SK-N-SH treated with all-trans-retinoic acid at 6 μM for 48 hours (cell line): ENCODE measurements around the gene CA7.
"Not testable (repeated sequence)": the region's sequence is repeated elsewhere in the genome, so short reads cannot be mapped to it uniquely, and the experiment has no call there.

Experiments
- ATAC-seq: fragments of 200-7000 bp; cut with Tn5 transposase; 3 replicates; pipeline ENCODE4 v1.9.1; 2020; ENCODE audit warnings: mild to moderate bottlenecking, moderate library complexity
- ARNTL ChIP-seq: fragments of 450-650 bp; formaldehyde crosslinking; IDR thresholded peaks from 2 replicates; pipeline ENCODE4 v1.5.0; 2020; ENCODE audit warnings: low read depth, mild to moderate bottlenecking, moderate library complexity, borderline replicate concordance
- BACH2 ChIP-seq: fragments of 250-450 bp; sonication (Bioruptor Pico); IDR thresholded peaks from 2 replicates; pipeline ENCODE4 v1.9.0; 2021; ENCODE audit warnings: mild to moderate bottlenecking, borderline replicate concordance
- CSDC2 ChIP-seq: fragments of 250-450 bp; sonication (Bioruptor Pico); IDR thresholded peaks from 2 replicates; pipeline ENCODE4 v1.5.0; 2020; ENCODE audit warnings: mild to moderate bottlenecking, moderate library complexity
- ESRRG ChIP-seq: fragments of 250-450 bp; sonication (Bioruptor Pico); IDR thresholded peaks from 2 replicates; pipeline ENCODE4 v1.6.1; 2021; ENCODE audit warnings: mild to moderate bottlenecking
- ISL1 ChIP-seq: fragments of 250-450 bp; sonication (Bioruptor Pico); IDR thresholded peaks from 2 replicates; pipeline ENCODE4 v2.1.2; 2022; ENCODE audit warnings: mild to moderate bottlenecking, moderate library complexity
- OSR1 ChIP-seq: fragments of 250-450 bp; sonication (Bioruptor Pico); IDR thresholded peaks from 2 replicates; pipeline ENCODE4 v1.8.0; 2022; ENCODE audit warnings: moderate library complexity, mild to moderate bottlenecking, inconsistent platforms
- PPARA ChIP-seq: fragments of 250-450 bp; sonication (Bioruptor Pico); IDR thresholded peaks from 2 replicates; pipeline ENCODE4 v1.5.0; 2020; ENCODE audit warnings: mild to moderate bottlenecking, borderline replicate concordance
- SNAI2 ChIP-seq: fragments of 250-450 bp; sonication (Bioruptor Pico); IDR thresholded peaks from 2 replicates; pipeline ENCODE4 v1.5.0; 2020; ENCODE audit warnings: mild to moderate bottlenecking, moderate library complexity
- TCF4 ChIP-seq: fragments of 250-450 bp; sonication (Bioruptor Pico); IDR thresholded peaks from 2 replicates; pipeline ENCODE4 v1.8.0; 2021; ENCODE audit warnings: mild to moderate bottlenecking, moderate library complexity, borderline replicate concordance
- TOX ChIP-seq: fragments of 250-450 bp; sonication (Bioruptor Pico); IDR thresholded peaks from 2 replicates; pipeline ENCODE4 v1.8.0; 2021; ENCODE audit warnings: mild to moderate bottlenecking, moderate library complexity, borderline replicate concordance
- TSHZ2 ChIP-seq: fragments of 250-450 bp; sonication (Bioruptor Pico); IDR thresholded peaks from 2 replicates; pipeline ENCODE4 v1.5.0; 2020; ENCODE audit warnings: mild to moderate bottlenecking, moderate library complexity
- ZC3H10 ChIP-seq: fragments of 250-450 bp; sonication (Bioruptor Pico); IDR thresholded peaks from 2 replicates; pipeline ENCODE4 v1.5.1; 2021; ENCODE audit warnings: mild to moderate bottlenecking, moderate library complexity
- ZFP3 ChIP-seq: fragments of 250-450 bp; sonication (Bioruptor Pico); IDR thresholded peaks from 2 replicates; pipeline ENCODE4 v1.5.0; 2020; ENCODE audit warnings: mild to moderate bottlenecking, moderate library complexity
- ZFP30 ChIP-seq: fragments of 450-650 bp; formaldehyde crosslinking; IDR thresholded peaks from 2 replicates; pipeline ENCODE4 v1.5.0; 2022; ENCODE audit warnings: mild to moderate bottlenecking, moderate library complexity
- ZNF565 ChIP-seq: fragments of 450-650 bp; formaldehyde crosslinking; conservative IDR thresholded peaks from 2 replicates; pipeline ENCODE4 v1.5.0; 2020; ENCODE audit warnings: low read depth, mild to moderate bottlenecking, moderate library complexity
- ZNF70 ChIP-seq: fragments of 450-650 bp; formaldehyde crosslinking; IDR thresholded peaks from 2 replicates; pipeline ENCODE4 v1.5.0; 2020; ENCODE audit warnings: mild to moderate bottlenecking, moderate library complexity
- ZNF8 ChIP-seq: fragments of 450-650 bp; formaldehyde crosslinking; IDR thresholded peaks from 2 replicates; pipeline ENCODE4 v1.5.0; 2020; ENCODE audit warnings: mild to moderate bottlenecking, moderate library complexity
- TF ChIP-seq, protein P1 (sequence below): fragments of 250-450 bp; sonication (Bioruptor Pico); IDR thresholded peaks from 2 replicates; pipeline ENCODE4 v1.8.0; 2020; ENCODE audit warnings: mild to moderate bottlenecking, moderate library complexity, borderline replicate concordance
- TF ChIP-seq, protein P2 (sequence below): fragments of 250-450 bp; sonication (Bioruptor Pico); IDR thresholded peaks from 2 replicates; pipeline ENCODE4 v1.5.1; 2021; ENCODE audit warnings: mild to moderate bottlenecking, moderate library complexity

The CA7 gene

DNA sequence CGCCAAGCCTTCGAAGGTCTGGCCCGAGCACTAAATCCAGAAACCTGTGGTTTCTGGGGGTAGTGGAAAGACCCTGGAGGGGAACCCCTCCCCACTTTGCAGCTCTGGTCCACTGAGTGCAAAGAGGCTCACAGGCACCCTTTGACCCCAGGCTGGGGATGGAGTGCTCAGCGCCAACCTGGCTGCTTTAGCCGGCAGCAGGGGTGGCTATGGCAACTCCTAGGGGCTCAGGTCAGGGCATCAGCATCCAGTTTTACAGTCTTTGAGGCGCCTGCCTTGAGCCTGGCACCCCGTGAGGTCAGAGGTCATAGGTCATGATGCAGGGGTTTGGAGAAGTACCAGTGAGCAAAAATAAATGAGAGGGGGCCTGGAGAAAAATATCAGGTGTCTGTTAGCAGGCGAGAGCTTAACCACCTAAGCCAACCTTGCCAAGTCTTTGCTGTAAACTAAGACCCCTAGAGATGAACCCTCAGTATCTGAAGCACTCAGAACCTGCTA, 17.9 kb downstream of the CA7 start:
- TF ChIP-seq TCF4 (CRISPR knock-in tag) (no peak), BACH2 (CRISPR knock-in tag) (no peak), ZNF8 (CRISPR knock-in tag) (no peak), SNAI2 (CRISPR knock-in tag) (no peak), OSR1 (no peak), PPARA (no peak), ZNF70 (CRISPR knock-in tag) (no peak), ISL1 (CRISPR knock-in tag) (no peak)
- TF ChIP-seq, all 23 proteins: peak for 0
- ATAC-seq, result no peak

DNA sequence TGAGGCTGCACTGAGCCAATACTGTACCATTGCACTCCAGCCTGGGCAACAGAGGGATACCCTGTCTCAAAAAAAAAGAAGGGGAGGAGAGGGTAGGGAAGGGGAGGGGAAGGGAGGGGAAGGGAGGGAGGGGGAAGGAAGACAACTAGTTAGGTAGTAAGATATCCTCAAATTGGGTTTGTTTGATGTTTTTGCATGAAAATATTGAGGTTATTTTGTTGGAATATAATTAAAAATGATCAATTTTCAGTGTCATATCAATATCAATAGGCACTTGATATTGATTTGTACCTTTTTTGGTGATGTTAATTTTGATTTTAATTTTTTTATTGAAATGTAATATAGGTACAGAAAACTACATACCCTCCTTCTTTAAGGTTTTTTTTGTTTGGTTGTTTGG, 19.5 kb downstream of the CA7 start:
- TF ChIP-seq CSDC2 (no peak), OSR1 (no peak), ESRRG (CRISPR knock-in tag) (no peak), ZC3H10 (CRISPR knock-in tag) (no peak)
- TF ChIP-seq, protein P1, sequence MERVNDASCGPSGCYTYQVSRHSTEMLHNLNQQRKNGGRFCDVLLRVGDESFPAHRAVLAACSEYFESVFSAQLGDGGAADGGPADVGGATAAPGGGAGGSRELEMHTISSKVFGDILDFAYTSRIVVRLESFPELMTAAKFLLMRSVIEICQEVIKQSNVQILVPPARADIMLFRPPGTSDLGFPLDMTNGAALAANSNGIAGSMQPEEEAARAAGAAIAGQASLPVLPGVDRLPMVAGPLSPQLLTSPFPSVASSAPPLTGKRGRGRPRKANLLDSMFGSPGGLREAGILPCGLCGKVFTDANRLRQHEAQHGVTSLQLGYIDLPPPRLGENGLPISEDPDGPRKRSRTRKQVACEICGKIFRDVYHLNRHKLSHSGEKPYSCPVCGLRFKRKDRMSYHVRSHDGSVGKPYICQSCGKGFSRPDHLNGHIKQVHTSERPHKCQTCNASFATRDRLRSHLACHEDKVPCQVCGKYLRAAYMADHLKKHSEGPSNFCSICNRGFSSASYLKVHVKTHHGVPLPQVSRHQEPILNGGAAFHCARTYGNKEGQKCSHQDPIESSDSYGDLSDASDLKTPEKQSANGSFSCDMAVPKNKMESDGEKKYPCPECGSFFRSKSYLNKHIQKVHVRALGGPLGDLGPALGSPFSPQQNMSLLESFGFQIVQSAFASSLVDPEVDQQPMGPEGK (CRISPR knock-in tag), result no peak
- TF ChIP-seq, protein P2, sequence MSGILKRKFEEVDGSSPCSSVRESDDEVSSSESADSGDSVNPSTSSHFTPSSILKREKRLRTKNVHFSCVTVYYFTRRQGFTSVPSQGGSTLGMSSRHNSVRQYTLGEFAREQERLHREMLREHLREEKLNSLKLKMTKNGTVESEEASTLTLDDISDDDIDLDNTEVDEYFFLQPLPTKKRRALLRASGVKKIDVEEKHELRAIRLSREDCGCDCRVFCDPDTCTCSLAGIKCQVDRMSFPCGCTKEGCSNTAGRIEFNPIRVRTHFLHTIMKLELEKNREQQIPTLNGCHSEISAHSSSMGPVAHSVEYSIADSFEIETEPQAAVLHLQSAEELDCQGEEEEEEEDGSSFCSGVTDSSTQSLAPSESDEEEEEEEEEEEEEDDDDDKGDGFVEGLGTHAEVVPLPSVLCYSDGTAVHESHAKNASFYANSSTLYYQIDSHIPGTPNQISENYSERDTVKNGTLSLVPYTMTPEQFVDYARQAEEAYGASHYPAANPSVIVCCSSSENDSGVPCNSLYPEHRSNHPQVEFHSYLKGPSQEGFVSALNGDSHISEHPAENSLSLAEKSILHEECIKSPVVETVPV, result no peak
- ATAC-seq, result no peak

DNA sequence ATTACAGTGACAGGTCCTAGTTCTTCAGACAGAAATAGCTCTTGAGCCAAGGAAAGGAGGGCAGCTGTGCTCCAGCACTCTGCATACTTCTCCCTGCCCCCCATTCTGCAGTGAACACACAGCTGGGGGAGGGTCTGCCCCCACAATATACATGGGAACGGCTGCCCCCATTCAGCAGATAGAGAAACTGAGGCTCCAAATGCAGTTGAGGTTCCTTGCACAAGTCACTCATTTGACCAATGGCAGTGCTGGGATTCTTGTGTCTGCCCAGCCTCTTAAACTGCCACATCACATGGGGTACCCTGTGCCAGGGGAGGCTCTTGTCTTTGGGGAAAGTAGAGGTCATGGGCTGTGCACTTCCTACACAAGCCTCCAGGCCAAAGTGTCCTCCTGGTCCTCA, 25.2 kb downstream of the CA7 start:
- no peak for ATAC-seq
- TF ChIP-seq TCF4 (CRISPR knock-in tag), result no peak
- no peak for TF ChIP-seq ZNF565 (CRISPR knock-in tag)
- no peak for TF ChIP-seq ZNF8 (CRISPR knock-in tag)
- TF ChIP-seq TOX, result no peak
- no peak for TF ChIP-seq ZFP30 (CRISPR knock-in tag)
- TF ChIP-seq, protein P1 (CRISPR knock-in tag), result no peak
- no peak for TF ChIP-seq ZFP3
- TF ChIP-seq, protein P2, result no peak
- no peak for TF ChIP-seq ARNTL (CRISPR knock-in tag)

DNA sequence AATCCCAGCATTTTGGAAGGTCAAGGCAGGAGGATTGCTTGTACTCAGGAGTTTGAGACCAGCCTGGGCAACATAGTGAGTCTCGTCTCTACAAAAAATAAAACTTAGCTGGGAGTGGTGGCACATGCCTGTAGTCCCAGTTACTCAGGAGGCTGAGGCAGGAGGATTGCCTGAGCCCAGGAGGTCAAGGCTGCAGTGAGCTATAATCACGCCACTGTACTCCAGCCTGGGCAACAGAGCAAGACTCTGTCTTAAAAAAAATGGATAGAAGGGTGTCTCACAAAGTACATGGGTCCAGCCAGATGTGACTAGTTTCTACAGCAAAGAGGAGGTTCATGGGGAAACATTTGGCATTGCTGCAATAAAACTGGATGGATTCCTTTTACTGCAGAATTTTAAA, 27.1 kb downstream of the CA7 start:
- not testable (repeated sequence) for ATAC-seq

DNA sequence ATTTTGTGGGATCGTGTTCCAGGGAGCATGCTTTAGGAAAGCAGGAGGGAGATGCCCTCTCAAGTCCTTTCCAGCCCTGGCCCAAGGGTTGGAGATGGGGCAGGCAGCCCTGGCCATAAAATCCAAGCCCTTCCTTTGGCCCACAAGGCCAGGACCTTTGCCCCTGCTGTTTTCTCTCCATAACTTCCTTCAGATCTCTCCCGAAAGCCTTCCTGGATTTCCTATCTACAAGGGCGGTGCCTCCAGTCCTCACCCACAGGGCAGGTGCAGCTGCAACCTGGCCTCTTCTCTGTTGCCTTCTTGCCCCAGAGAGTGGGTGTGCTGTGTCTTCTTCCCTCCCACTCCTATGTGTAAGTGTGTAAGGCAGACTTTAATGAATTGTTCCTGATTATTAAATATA, 27.6 kb downstream of the CA7 start:
- TF ChIP-seq ZNF565 (CRISPR knock-in tag) (no peak), CSDC2 (no peak)
- no peak for ATAC-seq

DNA sequence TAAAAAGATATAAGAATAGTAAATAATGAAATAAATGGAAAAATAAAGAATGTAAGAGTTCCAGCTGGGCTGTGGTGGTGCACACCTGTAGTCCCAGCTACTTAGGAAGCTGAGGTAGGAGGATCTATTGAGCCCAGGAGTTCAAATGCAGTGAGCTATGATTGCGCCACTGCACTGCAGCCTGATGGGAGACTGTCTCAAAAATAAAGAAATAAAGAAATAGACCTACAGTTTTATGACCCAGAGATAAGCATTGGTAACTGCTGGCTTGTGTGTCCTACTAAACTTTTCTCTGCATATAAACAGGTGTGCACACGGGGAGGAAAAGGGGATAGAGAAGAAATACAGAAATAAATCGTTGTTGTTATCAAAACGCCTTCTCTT, 28.3 kb downstream of the CA7 start:
- TF ChIP-seq TSHZ2 (CRISPR knock-in tag), result no peak
- TF ChIP-seq CSDC2, result no peak
- TF ChIP-seq ZFP3, result no peak
- TF ChIP-seq, all 23 proteins: peak for 0
- ATAC-seq, result no peak
